MCF 10A (cell line): ENCODE results near the gene VAV3. TPM values are rescaled to one million over a fixed set of nuclear protein-coding genes. Genes with fewer than 3 reads are reported as not detected.
A peak's percentile ranks its signal among the peaks of the same experiment; 100 is the strongest.

Experiments
- BruUV-seq: library from RNA; stranded (reverse); fragments of 400-500 nt; replicated peaks from 2 replicates; lab custom pipeline; 2021; lab: Mats Ljungman, UMichigan
- CTCF ChIA-PET: fragments of 300-600 bp; sonication (Branson Sonifier 250); formaldehyde crosslinking; extraction: SDS; loops from one replicate; lab custom pipeline; 2021; ENCODE audit warnings: antibody characterized with exemption, inconsistent platforms; lab: Yijun Ruan, JAX
- POLR2A ChIA-PET: fragments of 300-600, 350-650 bp; sonication (Branson Sonifier 250); formaldehyde crosslinking; extraction: SDS; loops from one replicate; lab custom pipeline; 2020; ENCODE audit warnings: antibody characterized with exemption, inconsistent platforms; lab: Yijun Ruan, JAX
- DNase-seq: peaks from one replicate; pipeline ENCODE4 v3.0.0-alpha.2; 2018; ENCODE audit not compliant: unreplicated experiment
- H3K27ac Mint-ChIP-seq: one replicate; pipeline ENCODE4 v1.8.0; 2022; ENCODE audit warnings: mild to moderate bottlenecking, low read depth, mixed read lengths; ENCODE audit not compliant: unreplicated experiment
- H3K27me3 Mint-ChIP-seq: one replicate; pipeline ENCODE4 v1.8.0; 2022; ENCODE audit warnings: mixed read lengths; ENCODE audit not compliant: insufficient read depth, unreplicated experiment
- H3K36me3 Mint-ChIP-seq: one replicate; pipeline ENCODE4 v1.8.0; 2022; ENCODE audit warnings: mild to moderate bottlenecking, moderate library complexity, mixed read lengths; ENCODE audit not compliant: insufficient read depth, unreplicated experiment
- H3K4me1 Mint-ChIP-seq: one replicate; pipeline ENCODE4 v1.8.0; 2022; ENCODE audit warnings: mixed read lengths; ENCODE audit not compliant: insufficient read depth, unreplicated experiment
- H3K4me3 Mint-ChIP-seq: one replicate; pipeline ENCODE4 v1.8.0; 2022; ENCODE audit warnings: mild to moderate bottlenecking, moderate library complexity, mixed read lengths; ENCODE audit not compliant: unreplicated experiment
- H3K9me3 Mint-ChIP-seq: one replicate; pipeline ENCODE4 v1.8.0; 2022; ENCODE audit warnings: mixed read lengths; ENCODE audit not compliant: unreplicated experiment
- CTCF ChIP-seq: fragments of 200-600 bp; IDR thresholded peaks from one replicate; pipeline ENCODE4 v1.8.0; 2022; ENCODE audit warnings: antibody characterized with exemption, mild to moderate bottlenecking; ENCODE audit not compliant: unreplicated experiment
- intact Hi-C: fragments of 100-400 bp; cut with micrococcal nuclease; formaldehyde crosslinking; loops from 2 replicates; pipeline ENCODE4 v1.14.1; 2022
- total RNA-seq: library from RNA; stranded (reverse); gene quantifications from 2 replicates; pipeline ENCODE4 v1.2.3, GENCODE V29; 2022

The VAV3 gene
- total RNA-seq, 1 experiment from 2014 or later, result 2.0 TPM

GRCh38 chr1:107541412-107541811 lies 423.6 kb downstream of the VAV3 start:
- BruUV-seq, result no TSS peak
- Mint-ChIP-seq H3K36me3 (no peaks in the 10 kb centered on the region), H3K27me3 (no peaks in the 10 kb centered on the region), H3K4me1 (peaks cover 10% of the 10 kb centered on the region), H3K27ac (no peak overlapping the region), H3K9me3 (no peaks in the 10 kb centered on the region), H3K4me3 (no peak overlapping the region)
- ChIA-PET POLR2A (interaction anchor here (1.2 kb wide), 1 partner anchor 31 kb away, joined by 4 read pairs; no protein-coding TSS in a partner anchor), CTCF (interaction anchor here (0.5 to 1.0 kb wide), 4 partner anchors 12 to 841 kb away, joined by 3 to 4 read pairs (median 3); no protein-coding TSS in a partner anchor)
- no peak for DNase-seq
- no peak for TF ChIP-seq CTCF
- intact Hi-C loops, result no loop called here

GRCh38 chr1:107538502-107538901 lies 426.5 kb downstream of the VAV3 start:
- intact Hi-C loops, result no loop called here
- H3K9me3 Mint-ChIP-seq, result no peaks in the 10 kb centered on the region
- no peak for DNase-seq
- H3K36me3 Mint-ChIP-seq, result no peaks in the 10 kb centered on the region
- no peak for TF ChIP-seq CTCF
- H3K27me3 Mint-ChIP-seq, result no peaks in the 10 kb centered on the region
- no peak overlapping the region for H3K4me3 Mint-ChIP-seq
- no TSS peak for BruUV-seq
- POLR2A ChIA-PET, result interaction anchor here (1.3 to 4.5 kb wide), 5 partner anchors 9 to 210 kb away, joined by 3 to 45 read pairs (median 8); no protein-coding TSS in a partner anchor
- CTCF ChIA-PET, result interaction anchor here (0.7 to 2.4 kb wide), 5 partner anchors 9 to 582 kb away, joined by 3 to 17 read pairs (median 5); no protein-coding TSS in a partner anchor
- H3K4me1 Mint-ChIP-seq, result peaks cover 26% of the 10 kb centered on the region
- H3K27ac Mint-ChIP-seq, result no peak overlapping the region

GRCh38 chr1:107536266-107536665 lies 428.7 kb downstream of the VAV3 start:
- ChIA-PET CTCF (interaction anchor here (0.6 to 2.0 kb wide), 4 partner anchors 10 to 530 kb away, joined by 3 to 11 read pairs (median 4); no protein-coding TSS in a partner anchor), POLR2A (interaction anchor here (0.6 to 4.5 kb wide), 16 partner anchors 8 to 155 kb away, joined by 3 to 45 read pairs (median 4); no protein-coding TSS in a partner anchor)
- H3K4me3 Mint-ChIP-seq, result peak overlapping the region; percentile 7
- peak overlapping the region; percentile 36 for H3K27ac Mint-ChIP-seq
- no peaks in the 10 kb centered on the region for H3K36me3 Mint-ChIP-seq
- H3K4me1 Mint-ChIP-seq, result peaks cover 30% of the 10 kb centered on the region
- intact Hi-C loops, result no loop called here
- H3K27me3 Mint-ChIP-seq, result no peaks in the 10 kb centered on the region
- BruUV-seq, result no TSS peak
- H3K9me3 Mint-ChIP-seq, result no peaks in the 10 kb centered on the region
- no peak for TF ChIP-seq CTCF
- peak; percentile 88 for DNase-seq

GRCh38 chr1:107535091-107535490 lies 429.9 kb downstream of the VAV3 start:
- no peak for TF ChIP-seq CTCF
- Mint-ChIP-seq H3K27me3 (no peaks in the 10 kb centered on the region), H3K27ac (peak overlapping the region; percentile 36), H3K4me1 (peaks cover 42% of the 10 kb centered on the region), H3K4me3 (no peak overlapping the region), H3K9me3 (no peaks in the 10 kb centered on the region), H3K36me3 (no peaks in the 10 kb centered on the region)
- intact Hi-C loops, result no loop called here
- no TSS peak for BruUV-seq
- ChIA-PET CTCF (interaction anchor here (0.6 to 2.0 kb wide), 6 partner anchors 12 to 395 kb away, joined by 3 to 11 read pairs (median 4); no protein-coding TSS in a partner anchor), POLR2A (interaction anchor here (0.7 to 4.5 kb wide), 8 partner anchors 38 to 154 kb away, joined by 3 to 45 read pairs (median 4); no protein-coding TSS in a partner anchor)
- peak; percentile 31 for DNase-seq
